ENCODE results near the gene SORBS2.
"Not testable (repeated sequence)": the region's sequence is repeated elsewhere in the genome, so short reads cannot be mapped to it uniquely, and the experiment has no call there.

Gene SORBS2

GRCh38 chr4:185709802-185710486 is 102.0 kb downstream of the SORBS2 start:
- no peak for DNase-seq

- no peak for DNase-seq
These were observed 103.6 kb downstream of the SORBS2 start for GRCh38 chr4:185708348-185708747.

GRCh38 chr4:185707622-185708021 is 104.4 kb downstream of the SORBS2 start:
- DNase-seq = not testable (repeated sequence)

GRCh38 chr4:185702147-185702663 is 109.8 kb downstream of the SORBS2 start:
- no peak for DNase-seq

- no peak for DNase-seq
These were observed 111.4 kb downstream of the SORBS2 start for GRCh38 chr4:185700630-185701029.

GRCh38 chr4:185700048-185700447 is 111.9 kb downstream of the SORBS2 start:
- DNase-seq = no peak

GRCh38 chr4:185697488-185697887 is 114.5 kb downstream of the SORBS2 start:
- no peak for DNase-seq

- DNase-seq = no peak
These were observed 116.3 kb downstream of the SORBS2 start for GRCh38 chr4:185695743-185696142.

- DNase-seq = no peak
These were observed 118.3 kb downstream of the SORBS2 start for GRCh38 chr4:185693548-185694215.

- DNase-seq = no peak
These were observed 122.6 kb downstream of the SORBS2 start for GRCh38 chr4:185689407-185689806.

- no peak for DNase-seq
These were observed 126.2 kb downstream of the SORBS2 start for GRCh38 chr4:185685804-185686203.

GRCh38 chr4:185683896-185684295 is 128.1 kb downstream of the SORBS2 start:
- DNase-seq = no peak

- DNase-seq = no peak
These were observed 128.8 kb downstream of the SORBS2 start for GRCh38 chr4:185683222-185683621.

GRCh38 chr4:185682236-185682635 is 129.8 kb downstream of the SORBS2 start:
- DNase-seq = no peak

GRCh38 chr4:185681604-185682003 is 130.4 kb downstream of the SORBS2 start:
- DNase-seq = no peak

- DNase-seq = no peak
These were observed 131.4 kb downstream of the SORBS2 start for GRCh38 chr4:185680617-185681016.

- no peak for DNase-seq
These were observed 132.5 kb downstream of the SORBS2 start for GRCh38 chr4:185679523-185679922.

GRCh38 chr4:185677637-185678314 is 134.2 kb downstream of the SORBS2 start:
- DNase-seq = no peak

GRCh38 chr4:185672618-185673017 is 139.4 kb downstream of the SORBS2 start:
- DNase-seq = no peak

- DNase-seq = no peak
These were observed 139.8 kb downstream of the SORBS2 start for GRCh38 chr4:185672151-185672550.

GRCh38 chr4:185671496-185671895 is 140.5 kb downstream of the SORBS2 start:
- DNase-seq = no peak

- DNase-seq = no peak
These were observed 140.9 kb downstream of the SORBS2 start for GRCh38 chr4:185671066-185671465.

- no peak for DNase-seq
These were observed 142.7 kb downstream of the SORBS2 start for GRCh38 chr4:185669288-185669687.

- DNase-seq = no peak
These were observed 145.8 kb downstream of the SORBS2 start for GRCh38 chr4:185666156-185666555.

Measured in stimulated activated CD4-positive, alpha-beta T cell treated with anti-CD3 and anti-CD28 coated beads, Interleukin-4, amount 100 ng/mL, for 4 hours (primary cell).